ENCODE results near the gene RUNX2. TPM values are rescaled to one million over a fixed set of nuclear protein-coding genes. Genes with fewer than 3 reads are reported as not detected.

RUNX2 gene
- total and polyA plus RNA-seq, 3 donors from 2014 or later, result 2.9 to 6.0 (median 4.3) TPM

DNA sequence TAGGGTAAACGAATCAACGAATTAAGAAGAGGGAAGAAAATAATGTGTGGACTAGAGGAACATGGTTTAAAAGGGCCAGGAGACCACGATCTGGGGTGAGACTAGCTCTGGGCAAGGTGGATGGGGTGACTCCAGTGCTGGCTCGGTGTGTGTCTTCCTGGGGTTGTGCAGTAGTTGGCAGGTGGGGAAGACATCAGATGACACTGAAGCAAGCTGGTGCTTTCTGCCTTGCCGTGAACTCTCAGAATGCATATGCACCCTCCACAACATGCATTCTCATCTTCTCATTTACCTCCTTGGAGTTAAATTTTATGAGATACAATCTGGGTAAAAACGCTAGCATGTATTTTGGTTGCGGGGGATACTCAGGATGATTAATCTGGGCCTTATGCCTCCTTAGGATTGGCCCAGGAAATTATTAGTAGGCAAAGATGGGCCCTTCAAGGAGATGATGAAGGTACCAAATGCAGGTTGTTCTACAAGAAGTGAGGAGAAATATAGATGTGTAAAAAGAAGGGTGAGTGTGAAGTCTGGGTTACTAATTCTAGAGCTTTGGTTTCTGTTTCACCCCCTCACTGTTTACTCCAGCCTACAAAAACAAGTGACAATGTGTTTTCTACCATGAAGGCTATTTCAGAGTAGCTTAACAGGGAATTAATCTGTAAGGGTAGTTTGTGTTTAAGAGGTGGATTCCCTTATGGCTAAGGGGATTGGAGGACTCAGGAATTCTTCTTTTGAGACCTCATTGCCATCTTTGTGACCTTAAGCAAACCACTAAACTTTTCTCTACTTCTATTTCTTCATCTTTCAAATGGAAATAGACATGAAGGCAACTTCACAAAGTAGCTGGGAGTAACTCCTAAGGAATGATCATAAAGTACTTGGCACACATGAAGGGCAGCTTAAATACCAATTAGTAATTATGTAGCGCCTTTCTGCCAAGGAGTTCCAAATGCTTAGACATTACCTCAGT, 120.6 kb downstream of the RUNX2 start:
- TF ChIP-seq, protein P1, sequence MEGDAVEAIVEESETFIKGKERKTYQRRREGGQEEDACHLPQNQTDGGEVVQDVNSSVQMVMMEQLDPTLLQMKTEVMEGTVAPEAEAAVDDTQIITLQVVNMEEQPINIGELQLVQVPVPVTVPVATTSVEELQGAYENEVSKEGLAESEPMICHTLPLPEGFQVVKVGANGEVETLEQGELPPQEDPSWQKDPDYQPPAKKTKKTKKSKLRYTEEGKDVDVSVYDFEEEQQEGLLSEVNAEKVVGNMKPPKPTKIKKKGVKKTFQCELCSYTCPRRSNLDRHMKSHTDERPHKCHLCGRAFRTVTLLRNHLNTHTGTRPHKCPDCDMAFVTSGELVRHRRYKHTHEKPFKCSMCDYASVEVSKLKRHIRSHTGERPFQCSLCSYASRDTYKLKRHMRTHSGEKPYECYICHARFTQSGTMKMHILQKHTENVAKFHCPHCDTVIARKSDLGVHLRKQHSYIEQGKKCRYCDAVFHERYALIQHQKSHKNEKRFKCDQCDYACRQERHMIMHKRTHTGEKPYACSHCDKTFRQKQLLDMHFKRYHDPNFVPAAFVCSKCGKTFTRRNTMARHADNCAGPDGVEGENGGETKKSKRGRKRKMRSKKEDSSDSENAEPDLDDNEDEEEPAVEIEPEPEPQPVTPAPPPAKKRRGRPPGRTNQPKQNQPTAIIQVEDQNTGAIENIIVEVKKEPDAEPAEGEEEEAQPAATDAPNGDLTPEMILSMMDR (IDR thresholded peaks at IDR 0.05), result no peak
- no peak for TF ChIP-seq POLR2A (IDR thresholded peaks at IDR 0.05)
- no peak overlapping the region for H3K4me3 ChIP-seq
- no peak overlapping the region for H3K27ac ChIP-seq
- intact Hi-C loops (cut with DNase I; ENCODE audit: low total_unique reads), result no loop called here
- H3K4me1 ChIP-seq, result no peaks in the 10 kb centered on the region
- H3K36me3 ChIP-seq (ENCODE audit: low read depth, missing control alignments), result no peaks in the 10 kb centered on the region
- no peaks in the 10 kb centered on the region for H3K27me3 ChIP-seq
- DNase-seq, result no peak
- 94 to 95% methylated on average over 8 of the region's 8 CpGs for WGBS, 2 donors
- H3K9me3 ChIP-seq, result no peaks in the 10 kb centered on the region

DNA sequence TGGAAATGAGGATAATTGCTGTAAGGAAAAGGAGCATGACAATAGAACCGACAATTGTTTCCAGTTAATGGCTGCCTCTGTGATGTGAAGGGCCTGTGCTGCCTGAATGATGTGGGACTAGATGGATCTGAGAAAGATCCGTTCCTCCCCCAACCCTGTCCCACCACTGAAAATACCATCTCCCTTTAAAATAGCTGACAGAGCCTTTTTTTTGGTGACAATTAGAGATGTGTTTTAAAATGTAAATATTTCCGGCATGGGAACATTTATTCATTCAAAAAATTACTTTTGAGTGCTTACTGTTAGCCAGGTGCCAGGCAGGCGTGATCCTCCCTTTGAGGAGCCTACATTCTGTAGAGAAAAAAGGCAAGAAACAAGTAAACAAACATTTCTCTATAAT, 122.0 kb downstream of the RUNX2 start:
- TF ChIP-seq POLR2A (IDR thresholded peaks at IDR 0.05), result no peak
- TF ChIP-seq, protein P1 (IDR thresholded peaks at IDR 0.05), result no peak
- intact Hi-C loops (cut with DNase I; ENCODE audit: low total_unique reads), result no loop called here
- no peak for DNase-seq

DNA sequence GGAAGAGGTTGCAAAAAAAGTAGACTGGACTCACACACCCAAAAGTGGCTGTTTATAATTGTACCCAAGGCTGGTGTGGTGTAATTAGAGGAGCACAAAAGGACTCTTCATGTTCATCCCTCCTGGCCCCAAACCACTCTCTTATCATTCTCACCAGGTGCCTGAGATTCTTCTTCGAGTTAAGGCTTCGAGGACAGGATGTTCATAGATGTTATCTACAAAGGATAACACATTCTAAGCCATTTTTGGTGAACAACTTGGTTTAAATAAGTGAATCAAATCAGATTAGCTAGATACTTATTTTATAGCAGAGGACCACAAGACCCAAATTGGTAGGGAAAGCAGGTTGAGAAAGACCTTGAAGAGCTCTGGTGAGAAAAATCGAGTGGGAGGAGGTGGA, 122.7 kb downstream of the RUNX2 start:
- Histone ChIP-seq H3K27ac (no peak overlapping the region), H3K4me3 (no peak overlapping the region), H3K9me3 (no peaks in the 10 kb centered on the region), H3K4me1 (no peaks in the 10 kb centered on the region), H3K36me3 (ENCODE audit: low read depth, missing control alignments) (no peaks in the 10 kb centered on the region), H3K27me3 (no peaks in the 10 kb centered on the region)
- TF ChIP-seq, protein P1 (IDR thresholded peaks at IDR 0.05), result no peak
- TF ChIP-seq POLR2A (IDR thresholded peaks at IDR 0.05), result no peak
- DNase-seq, result no peak
- WGBS, 2 donors, result 76 to 87% methylated on average over 3 of the region's 3 CpGs
- intact Hi-C loops (cut with DNase I; ENCODE audit: low total_unique reads), result no loop called here

More for the DNA sequence above, 122.0 kb downstream of the RUNX2 start:
- Histone ChIP-seq H3K4me1 (no peaks in the 10 kb centered on the region), H3K9me3 (no peaks in the 10 kb centered on the region), H3K27ac (no peak overlapping the region), H3K36me3 (ENCODE audit: low read depth, missing control alignments) (no peaks in the 10 kb centered on the region), H3K27me3 (no peaks in the 10 kb centered on the region), H3K4me3 (no peak overlapping the region)
- WGBS, 2 donors, result 92 to 94% methylated on average over 4 of the region's 4 CpGs

DNA sequence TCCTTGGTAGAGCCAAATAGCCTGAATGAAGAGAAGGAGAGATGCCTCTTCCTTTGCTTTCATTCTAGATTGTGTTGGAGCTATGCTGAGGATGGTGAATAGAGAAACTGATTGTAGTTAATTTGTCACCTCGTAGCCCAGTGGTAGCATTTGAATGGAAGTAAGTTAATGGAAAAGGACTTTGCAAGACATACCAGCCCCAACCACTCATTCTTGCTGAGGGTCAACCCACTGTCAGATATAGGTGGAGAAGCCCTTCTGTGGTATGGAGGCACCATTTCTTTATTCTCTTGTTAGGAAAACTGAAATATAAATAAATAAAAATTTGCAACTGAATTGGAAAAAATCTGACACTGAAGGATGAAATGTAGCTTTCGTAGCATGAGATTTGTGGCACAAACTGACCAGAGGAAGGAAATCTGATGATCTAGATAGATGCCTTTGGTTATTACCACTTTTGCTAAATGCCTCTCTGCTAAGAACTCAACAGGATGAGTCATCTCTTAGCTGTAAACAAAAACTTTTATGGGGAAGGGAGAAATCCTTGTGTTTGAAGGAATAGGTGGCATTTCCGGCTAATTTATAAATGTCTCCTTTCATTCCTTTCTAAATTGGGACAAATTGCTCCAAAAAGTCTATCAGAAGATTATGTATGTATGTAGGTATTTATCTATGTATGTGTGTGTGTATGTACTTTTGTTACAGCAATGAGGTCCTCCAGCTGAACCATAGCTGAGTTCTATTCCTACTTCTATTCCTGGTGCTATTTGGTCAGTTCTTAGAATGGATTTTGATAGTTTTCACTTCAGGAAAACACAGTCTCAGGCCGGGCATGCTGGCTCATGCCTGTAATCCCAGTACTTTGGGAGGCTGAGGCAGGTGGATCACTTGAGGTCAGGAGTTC, 126.1 kb downstream of the RUNX2 start:
- TF ChIP-seq, protein P1 (IDR thresholded peaks at IDR 0.05), result no peak
- no peak for TF ChIP-seq POLR2A (IDR thresholded peaks at IDR 0.05)

More for the DNA sequence above, 126.1 kb downstream of the RUNX2 start:
- Histone ChIP-seq H3K36me3 (ENCODE audit: low read depth, missing control alignments) (no peaks in the 10 kb centered on the region), H3K9me3 (no peaks in the 10 kb centered on the region), H3K27me3 (no peaks in the 10 kb centered on the region), H3K4me3 (no peak overlapping the region), H3K27ac (no peak overlapping the region), H3K4me1 (no peaks in the 10 kb centered on the region)
- DNase-seq, result no peak
- intact Hi-C loops (cut with DNase I; ENCODE audit: low total_unique reads), result no loop called here
- WGBS, 2 donors, result 86 to 90% methylated on average over 4 of the region's 4 CpGs

All from testis (tissue), 3 donors.